Activated CD8-positive, alpha-beta T cell treated with anti-CD3 and anti-CD28 coated beads, Interleukin-2, amount 10 ng/mL, durations not matched to agents 7 days and 5 days (primary cell): ENCODE results near the gene DDR2. TPM values are rescaled to one million over a fixed set of nuclear protein-coding genes. Genes with fewer than 3 reads are reported as not detected.

Experiments used
- ATAC-seq: fragments of 150-1000 bp; cut with Tn5 transposase; one replicate; pipeline ENCODE4 v1.10.0; 2021; ENCODE audit warnings: moderate library complexity
- CTCF ChIA-PET: fragments of 350-600 bp; sonication (Branson Sonifier 250); formaldehyde crosslinking; loops from one replicate; lab custom pipeline; 2021; ENCODE audit warnings: antibody characterized with exemption; lab: Charles Lee
- POLR2A ChIA-PET: fragments of 350-600 bp; sonication (Branson Sonifier 250); formaldehyde crosslinking; loops from one replicate; lab custom pipeline; 2021; ENCODE audit warnings: antibody characterized with exemption; lab: Charles Lee
- DNase-seq: peaks from one replicate; pipeline ENCODE4 v3.0.0-alpha.2; 2020
- H3K27ac Mint-ChIP-seq: one replicate; pipeline ENCODE4 v1.8.0; 2021; ENCODE audit warnings: mild to moderate bottlenecking, mixed read lengths
- H3K27me3 Mint-ChIP-seq: one replicate; pipeline ENCODE4 v1.8.0; 2021; ENCODE audit warnings: low read depth, mixed read lengths
- H3K36me3 Mint-ChIP-seq: one replicate; pipeline ENCODE4 v1.8.0; 2021; ENCODE audit warnings: low read depth, mixed read lengths
- H3K4me1 Mint-ChIP-seq: one replicate; pipeline ENCODE4 v1.8.0; 2021; ENCODE audit warnings: low read depth, mixed read lengths
- H3K4me3 Mint-ChIP-seq: one replicate; pipeline ENCODE4 v1.8.0; 2021; ENCODE audit warnings: mild to moderate bottlenecking, mixed read lengths
- H3K9me3 Mint-ChIP-seq: one replicate; pipeline ENCODE4 v1.8.0; 2022; ENCODE audit warnings: mixed read lengths; ENCODE audit not compliant: insufficient read depth
- total RNA-seq, 2 experiments: library from RNA; stranded (reverse); gene quantifications; one replicate each; pipeline ENCODE4 v1.2.3, GENCODE V29; 2021

DDR2 gene
- total RNA-seq, 2 experiments from 2014 or later = 0.08 TPM

DNA sequence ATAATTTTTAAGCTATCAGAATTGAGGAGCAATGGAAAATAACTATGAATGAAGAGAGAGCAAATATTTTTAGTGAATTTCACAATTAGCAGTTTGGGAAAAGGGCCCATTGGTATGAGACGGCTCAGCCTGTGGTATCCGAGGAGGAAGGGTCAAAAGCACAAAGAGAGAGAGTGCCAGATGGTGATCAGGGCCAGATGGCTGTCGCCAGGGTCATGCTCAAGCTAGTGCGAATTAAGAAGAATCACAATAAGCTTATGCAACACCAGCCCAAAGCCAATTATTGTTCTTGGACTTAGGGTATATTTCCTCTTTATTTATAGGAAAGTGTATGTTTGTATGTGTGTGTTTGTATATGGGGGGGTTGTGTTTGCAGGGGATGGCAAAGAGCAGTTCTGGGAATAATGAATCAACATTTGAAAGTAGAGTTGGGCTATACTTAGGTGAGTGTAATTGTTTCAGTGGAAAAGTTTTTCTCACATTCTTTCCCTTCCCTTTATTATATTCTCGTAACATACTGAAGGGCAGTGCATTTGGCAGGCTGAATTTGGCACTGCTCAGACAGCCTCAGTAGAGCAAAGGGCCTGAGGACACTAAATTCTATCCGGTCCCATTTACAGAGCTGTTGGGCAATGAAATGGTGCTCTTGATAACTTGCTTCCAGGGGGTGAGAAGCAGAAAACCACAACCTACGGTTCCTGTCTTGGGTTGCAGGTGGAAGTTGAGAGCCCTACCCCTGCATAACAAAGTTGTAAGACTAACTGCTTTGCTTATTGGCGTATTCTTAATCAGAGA, 19.5 kb upstream of the DDR2 start:
- H3K4me1 Mint-ChIP-seq = no peaks in the 10 kb centered on the region
- no peaks in the 10 kb centered on the region for H3K27me3 Mint-ChIP-seq
- POLR2A ChIA-PET = no interaction called here
- no peak overlapping the region for H3K27ac Mint-ChIP-seq
- ATAC-seq (no peak), DNase-seq (no peak)
- H3K4me3 Mint-ChIP-seq = no peak overlapping the region
- peaks cover 2% of the 10 kb centered on the region for H3K36me3 Mint-ChIP-seq
- CTCF ChIA-PET = interaction anchor here (0.8 to 2.6 kb wide), 14 partner anchors 8 to 241 kb away, joined by 3 to 17 read pairs (median 4); partner anchors contain the start of genes DDR2 and UAP1
- H3K9me3 Mint-ChIP-seq = peaks cover 9% of the 10 kb centered on the region

DNA sequence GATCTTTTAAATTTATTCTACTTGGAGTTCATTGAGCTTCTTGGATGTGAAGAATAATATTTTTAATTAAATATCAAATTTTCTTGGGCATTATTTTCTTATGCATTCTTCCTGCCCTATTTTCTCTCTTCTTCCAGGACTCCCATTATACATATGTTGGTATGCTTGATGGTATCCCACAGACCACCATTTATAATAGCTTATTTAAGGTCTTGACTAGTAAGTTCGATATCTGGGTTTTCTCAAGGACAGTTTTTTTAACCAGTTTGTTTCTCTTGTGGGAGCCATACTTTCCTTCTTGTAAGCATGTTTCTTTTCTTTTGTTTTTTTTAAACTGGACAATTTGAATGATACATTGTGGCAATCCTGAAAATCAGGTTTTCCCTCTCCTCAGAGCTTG, 15.4 kb upstream of the DDR2 start:
- Mint-ChIP-seq H3K27ac (no peak overlapping the region), H3K9me3 (peaks cover 12% of the 10 kb centered on the region), H3K4me3 (no peak overlapping the region), H3K4me1 (no peaks in the 10 kb centered on the region), H3K36me3 (peaks cover 2% of the 10 kb centered on the region), H3K27me3 (peaks cover 3% of the 10 kb centered on the region)
- no peak for DNase-seq
- CTCF ChIA-PET = no interaction called here
- ATAC-seq = no peak
- POLR2A ChIA-PET = no interaction called here

DNA sequence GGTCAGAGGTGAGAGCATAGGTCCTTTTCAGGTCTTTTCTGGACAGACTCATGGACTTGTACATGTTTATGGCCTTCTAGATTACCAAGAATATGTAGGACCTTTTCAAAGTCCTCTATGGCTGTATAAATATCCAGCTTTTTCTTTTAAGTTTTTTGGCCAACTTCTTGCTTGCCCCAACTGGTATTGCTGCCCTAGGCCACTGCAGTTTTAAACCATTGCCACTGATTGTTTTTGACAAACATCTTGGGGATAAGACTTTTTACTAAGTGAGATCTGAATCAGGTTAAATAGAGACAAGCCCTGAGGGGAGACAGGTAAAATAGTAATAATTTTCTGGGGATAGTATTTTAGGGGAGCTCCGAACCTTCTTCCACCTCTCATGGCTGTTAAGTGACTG, 14.8 kb upstream of the DDR2 start:
- Mint-ChIP-seq H3K36me3 (peaks cover 2% of the 10 kb centered on the region), H3K27me3 (peaks cover 3% of the 10 kb centered on the region), H3K27ac (no peak overlapping the region), H3K4me3 (no peak overlapping the region), H3K4me1 (no peaks in the 10 kb centered on the region), H3K9me3 (peaks cover 12% of the 10 kb centered on the region)
- no peak for DNase-seq
- ChIA-PET POLR2A (no interaction called here), CTCF (interaction anchor here (0.8 to 1.1 kb wide), 2 partner anchors 10 to 18 kb away, joined by 4 to 5 read pairs; no protein-coding TSS in a partner anchor)
- ATAC-seq = no peak

DNA sequence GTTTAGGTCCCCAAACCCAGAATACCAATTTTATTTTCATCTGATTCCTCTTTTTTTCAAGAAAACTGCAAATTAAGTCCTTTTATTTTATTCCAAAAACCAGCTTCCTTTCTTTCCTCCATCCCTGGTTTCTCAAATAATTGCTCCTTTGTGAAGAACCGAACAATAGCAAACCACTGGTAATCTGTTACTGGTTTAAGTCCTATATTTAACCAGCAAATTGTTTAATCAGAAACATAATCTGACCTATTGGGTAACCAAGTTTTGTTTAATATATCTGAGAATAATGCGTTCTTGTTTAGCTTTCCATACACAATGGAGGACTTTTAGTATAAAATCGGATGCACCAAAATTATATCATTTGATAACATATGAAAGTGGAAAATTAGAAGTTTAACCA, 13.2 kb upstream of the DDR2 start:
- H3K9me3 Mint-ChIP-seq = peaks cover 12% of the 10 kb centered on the region
- H3K4me3 Mint-ChIP-seq = no peak overlapping the region
- ChIA-PET CTCF (interaction anchor here (1.0 kb wide), 1 partner anchor 15 kb away, joined by 3 read pairs; no protein-coding TSS in a partner anchor), POLR2A (no interaction called here)
- H3K27ac Mint-ChIP-seq = no peak overlapping the region
- DNase-seq = no peak
- H3K36me3 Mint-ChIP-seq = peaks cover 2% of the 10 kb centered on the region
- peaks cover 3% of the 10 kb centered on the region for H3K27me3 Mint-ChIP-seq
- no peak for ATAC-seq
- H3K4me1 Mint-ChIP-seq = no peaks in the 10 kb centered on the region

DNA sequence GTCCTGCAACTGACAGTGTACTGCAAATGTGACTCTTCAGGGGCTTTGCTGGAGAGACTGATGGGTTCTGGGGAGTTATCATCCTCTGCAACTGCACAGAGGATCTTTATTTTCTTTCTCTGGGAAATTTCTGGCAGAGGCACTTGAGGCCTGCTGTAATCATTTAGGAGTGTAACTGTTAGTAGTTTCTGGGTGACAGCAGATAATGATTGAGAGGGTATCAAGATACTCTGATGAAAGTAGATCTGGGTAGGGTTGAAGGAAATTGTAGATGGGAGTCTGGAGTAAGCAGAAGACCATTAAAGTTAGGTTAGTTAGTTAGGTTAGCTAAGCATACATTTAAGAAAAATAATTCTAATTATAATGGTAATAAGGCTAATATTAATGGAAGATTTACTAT, 11.0 kb upstream of the DDR2 start:
- DNase-seq (no peak), ATAC-seq (no peak)
- H3K27ac Mint-ChIP-seq = no peak overlapping the region
- POLR2A ChIA-PET = no interaction called here
- no peaks in the 10 kb centered on the region for H3K4me1 Mint-ChIP-seq
- H3K27me3 Mint-ChIP-seq = peaks cover 3% of the 10 kb centered on the region
- H3K36me3 Mint-ChIP-seq = peaks cover 2% of the 10 kb centered on the region
- no peak overlapping the region for H3K4me3 Mint-ChIP-seq
- peaks cover 12% of the 10 kb centered on the region for H3K9me3 Mint-ChIP-seq
- CTCF ChIA-PET = no interaction called here

DNA sequence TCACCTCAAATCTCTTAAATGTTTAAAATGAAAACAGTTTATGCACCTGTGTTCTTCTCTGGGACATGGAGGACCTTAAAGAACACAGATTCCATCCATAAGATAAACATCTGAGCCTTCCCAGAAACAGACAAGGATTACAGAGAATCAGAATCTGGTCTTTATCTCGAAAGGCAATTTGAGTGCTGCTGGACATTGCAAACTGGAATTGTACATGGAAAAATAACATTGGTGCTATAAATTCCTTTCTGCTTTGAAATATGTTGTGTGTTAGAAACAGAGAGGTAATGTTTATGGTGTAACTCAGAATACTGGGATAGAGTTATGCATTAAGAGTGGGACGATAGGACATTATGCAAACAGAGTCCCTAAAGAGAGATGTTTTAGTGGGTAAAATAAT, 6.6 kb upstream of the DDR2 start:
- H3K27me3 Mint-ChIP-seq = peaks cover 5% of the 10 kb centered on the region
- H3K27ac Mint-ChIP-seq = no peak overlapping the region
- no peak for DNase-seq
- H3K4me1 Mint-ChIP-seq = no peaks in the 10 kb centered on the region
- no peak for ATAC-seq
- no peak overlapping the region for H3K4me3 Mint-ChIP-seq
- no peaks in the 10 kb centered on the region for H3K36me3 Mint-ChIP-seq
- ChIA-PET CTCF (interaction anchor here (1.9 kb wide), 1 partner anchor 12 kb away, joined by 13 read pairs; no protein-coding TSS in a partner anchor), POLR2A (no interaction called here)
- H3K9me3 Mint-ChIP-seq = no peaks in the 10 kb centered on the region

DNA sequence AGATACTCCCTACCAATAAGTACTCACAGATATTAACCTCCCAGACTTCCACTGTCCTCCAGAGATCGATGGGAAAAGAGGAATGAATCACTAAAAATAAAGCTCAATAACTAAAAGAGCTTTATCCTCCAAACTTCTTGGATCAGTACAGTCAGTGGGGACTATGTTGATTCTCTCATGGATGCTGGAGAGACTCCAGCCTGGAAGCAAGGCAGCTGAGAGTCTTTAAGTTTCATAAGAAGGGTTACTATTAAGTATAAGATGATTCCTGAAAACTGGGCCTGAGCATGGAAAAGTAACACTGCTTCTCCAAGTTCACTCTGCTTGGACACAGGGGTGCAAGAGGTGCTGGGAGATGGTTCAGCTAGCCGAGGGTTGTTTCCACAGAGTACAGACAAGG, 6.2 kb upstream of the DDR2 start:
- CTCF ChIA-PET = interaction anchor here (1.9 kb wide), 1 partner anchor 12 kb away, joined by 13 read pairs; no protein-coding TSS in a partner anchor
- no peak for DNase-seq

DNA sequence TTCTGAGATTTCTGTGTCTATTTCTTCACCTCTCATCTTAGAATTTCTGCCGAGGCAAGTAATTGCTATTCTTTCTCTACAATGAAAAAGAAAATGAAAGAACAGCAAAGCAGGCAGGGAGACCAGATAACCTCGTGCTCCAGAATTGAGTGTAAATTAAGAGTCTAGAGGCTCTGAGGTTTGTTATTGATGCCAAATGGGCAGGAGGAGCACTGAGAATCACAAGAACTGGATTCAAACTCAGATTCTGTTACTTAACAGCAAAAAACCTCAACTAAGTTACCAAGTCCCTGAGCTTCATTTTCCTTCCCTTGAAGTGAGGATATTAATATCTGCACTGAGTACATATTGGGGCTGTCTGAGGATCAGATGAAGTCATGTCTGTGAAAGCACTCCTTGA, 5.5 kb upstream of the DDR2 start:
- no peaks in the 10 kb centered on the region for H3K36me3 Mint-ChIP-seq
- H3K27ac Mint-ChIP-seq = no peak overlapping the region
- ChIA-PET CTCF (interaction anchor here (0.6 to 1.9 kb wide), 2 partner anchors 13 to 32 kb away, joined by 3 to 13 read pairs; no protein-coding TSS in a partner anchor), POLR2A (no interaction called here)
- no peaks in the 10 kb centered on the region for H3K4me1 Mint-ChIP-seq
- H3K9me3 Mint-ChIP-seq = no peaks in the 10 kb centered on the region
- H3K4me3 Mint-ChIP-seq = no peak overlapping the region
- DNase-seq (no peak), ATAC-seq (no peak)
- peaks cover 5% of the 10 kb centered on the region for H3K27me3 Mint-ChIP-seq

More for the DNA sequence above, 6.2 kb upstream of the DDR2 start:
- no peak for ATAC-seq
- POLR2A ChIA-PET = no interaction called here
- no peak overlapping the region for H3K27ac Mint-ChIP-seq
- no peak overlapping the region for H3K4me3 Mint-ChIP-seq
- peaks cover 5% of the 10 kb centered on the region for H3K27me3 Mint-ChIP-seq
- no peaks in the 10 kb centered on the region for H3K9me3 Mint-ChIP-seq
- H3K4me1 Mint-ChIP-seq = no peaks in the 10 kb centered on the region
- no peaks in the 10 kb centered on the region for H3K36me3 Mint-ChIP-seq

DNA sequence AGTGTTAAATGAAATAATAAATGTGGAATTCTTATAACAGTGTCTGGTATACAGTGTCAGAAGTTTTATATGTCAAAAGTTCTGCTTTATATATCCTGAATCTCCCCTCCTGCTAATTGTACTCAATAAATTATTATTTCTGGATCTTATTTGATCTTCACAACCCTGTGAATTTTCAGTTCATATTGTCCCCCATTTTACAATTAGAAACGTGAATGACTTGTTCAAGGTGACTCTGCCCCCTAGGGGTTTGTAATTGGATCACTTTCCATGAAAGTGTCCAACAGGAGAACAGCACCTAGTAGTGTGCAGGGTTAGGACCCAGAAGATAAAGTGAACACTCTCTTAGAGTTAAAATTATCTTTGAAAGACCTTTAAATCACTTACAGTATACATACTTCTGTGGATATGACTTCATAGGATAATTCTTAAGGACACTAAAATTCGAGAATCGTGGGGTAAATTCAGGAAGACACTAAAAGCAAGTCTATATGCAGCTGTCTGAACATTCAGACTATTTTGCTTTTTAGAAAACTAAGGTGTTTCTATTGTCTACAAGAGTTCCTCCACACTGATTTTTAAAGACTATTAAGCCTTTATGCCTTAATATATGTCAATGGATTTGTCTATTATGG, 4.5 kb upstream of the DDR2 start:
- Mint-ChIP-seq H3K9me3 (no peaks in the 10 kb centered on the region), H3K4me1 (no peaks in the 10 kb centered on the region), H3K4me3 (no peak overlapping the region), H3K36me3 (no peaks in the 10 kb centered on the region), H3K27me3 (peaks cover 5% of the 10 kb centered on the region), H3K27ac (no peak overlapping the region)
- ChIA-PET POLR2A (no interaction called here), CTCF (interaction anchor here (1.9 kb wide), 1 partner anchor 14 kb away, joined by 13 read pairs; no protein-coding TSS in a partner anchor)
- DNase-seq (no peak), ATAC-seq (no peak)

DNA sequence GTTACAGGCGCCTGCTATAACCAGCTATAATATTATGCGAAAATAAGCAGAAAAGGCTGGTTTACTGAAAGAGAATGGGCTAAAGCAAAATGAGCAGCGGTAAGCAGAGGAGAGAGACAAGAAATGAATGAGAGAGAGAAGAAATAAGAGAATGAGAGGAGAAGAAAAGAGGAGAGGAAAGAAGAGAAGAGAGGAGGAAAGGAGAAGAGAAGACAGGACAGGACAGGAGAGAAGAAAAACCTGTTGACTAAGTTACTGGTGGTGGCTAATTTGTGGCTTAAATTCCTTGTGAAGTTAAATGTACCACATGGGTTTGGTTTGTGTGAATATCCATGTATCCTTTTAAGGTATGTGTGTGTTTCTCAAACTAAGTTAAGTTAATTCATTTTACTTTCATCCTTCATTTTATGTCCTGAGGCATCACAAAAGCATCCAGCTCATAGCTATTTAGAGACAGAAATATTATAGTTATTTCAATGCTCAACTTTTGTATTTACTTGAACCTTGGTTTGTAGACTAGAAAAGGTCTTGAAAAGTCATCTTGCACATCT, 3.1 kb upstream of the DDR2 start:
- no peaks in the 10 kb centered on the region for H3K36me3 Mint-ChIP-seq
- H3K4me3 Mint-ChIP-seq = no peak overlapping the region
- CTCF ChIA-PET = interaction anchor here (0.6 to 1.3 kb wide), 2 partner anchors 59 to 490 kb away, joined by 3 read pairs; no protein-coding TSS in a partner anchor
- H3K9me3 Mint-ChIP-seq = no peaks in the 10 kb centered on the region
- POLR2A ChIA-PET = no interaction called here
- DNase-seq = no peak
- ATAC-seq = no peak
- H3K4me1 Mint-ChIP-seq = no peaks in the 10 kb centered on the region
- H3K27me3 Mint-ChIP-seq = peaks cover 5% of the 10 kb centered on the region
- no peak overlapping the region for H3K27ac Mint-ChIP-seq

DNA sequence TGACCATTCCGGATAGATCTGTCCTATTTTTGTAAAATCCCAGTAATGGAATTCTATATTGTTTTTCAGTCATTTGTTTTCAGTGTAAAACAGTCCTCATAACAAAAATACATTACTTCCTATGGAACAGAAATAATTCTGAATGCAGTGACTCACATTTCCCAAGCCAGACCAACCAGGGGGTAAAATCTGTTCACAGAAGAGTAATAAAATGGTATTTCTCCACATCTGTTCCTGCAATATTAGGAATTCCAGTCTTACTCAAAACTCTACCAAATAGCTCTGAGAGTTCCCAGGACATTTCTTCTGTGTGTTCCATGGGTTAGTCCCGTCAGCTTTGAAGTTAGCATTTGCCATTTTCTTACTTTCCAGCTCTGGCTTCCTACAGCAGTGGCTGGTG, 2.6 kb upstream of the DDR2 start:
- no peak overlapping the region for H3K27ac Mint-ChIP-seq
- H3K4me1 Mint-ChIP-seq = no peaks in the 10 kb centered on the region
- no peak for DNase-seq
- no peaks in the 10 kb centered on the region for H3K36me3 Mint-ChIP-seq
- ChIA-PET POLR2A (no interaction called here), CTCF (interaction anchor here (1.3 kb wide), 1 partner anchor 60 kb away, joined by 3 read pairs; no protein-coding TSS in a partner anchor)
- no peak for ATAC-seq
- no peak overlapping the region for H3K4me3 Mint-ChIP-seq
- H3K27me3 Mint-ChIP-seq = peaks cover 5% of the 10 kb centered on the region
- no peaks in the 10 kb centered on the region for H3K9me3 Mint-ChIP-seq
